ENCODE results near the gene ABCB8.

ABCB8 gene

GRCh38 chr7:151007469-151007898, 20.8 kb upstream of the ABCB8 start:
- Histone ChIP-seq H3K9ac (ENCODE audit: low read depth, low read length, poor library complexity, severe bottlenecking) (peak overlapping the region; percentile 65), H3K79me2 (ENCODE audit: insufficient read depth, low read length) (no peaks in the 10 kb centered on the region), H3K9me3 (ENCODE audit: insufficient read depth, low read depth, low read length) (no peaks in the 10 kb centered on the region), H3K27me3 (ENCODE audit: insufficient read depth, low read length, poor library complexity, severe bottlenecking) (no peaks in the 10 kb centered on the region), H3K36me3 (ENCODE audit: insufficient read depth, low read length) (no peaks in the 10 kb centered on the region), H3K4me2 (ENCODE audit: low read depth, low read length, poor library complexity, severe bottlenecking) (peak overlapping the region; percentile 82), H4K20me1 (ENCODE audit: insufficient read depth, low read length, poor library complexity, severe bottlenecking) (no peaks in the 10 kb centered on the region), H2AFZ (ENCODE audit: low read length) (no peak overlapping the region), H3K4me3 (ENCODE audit: low read length, poor library complexity, severe bottlenecking) (peak overlapping the region; percentile 74), H3K4me1 (ENCODE audit: insufficient read depth, low read length, poor library complexity, severe bottlenecking) (peaks cover 35% of the 10 kb centered on the region), H3K9me2 (replicated peaks; ENCODE audit: low read depth, low read length) (no peaks in the 10 kb centered on the region), H3F3A (ENCODE audit: low read depth) (no peaks in the 10 kb centered on the region)
- TF ChIP-seq CTCF (conservative IDR thresholded peaks at IDR 0.05; ENCODE audit: low read length) = no peak
- TF ChIP-seq EZH2phosphoT487 (IDR thresholded peaks at IDR 0.05; ENCODE audit: borderline replicate concordance) = no peak

DNA sequence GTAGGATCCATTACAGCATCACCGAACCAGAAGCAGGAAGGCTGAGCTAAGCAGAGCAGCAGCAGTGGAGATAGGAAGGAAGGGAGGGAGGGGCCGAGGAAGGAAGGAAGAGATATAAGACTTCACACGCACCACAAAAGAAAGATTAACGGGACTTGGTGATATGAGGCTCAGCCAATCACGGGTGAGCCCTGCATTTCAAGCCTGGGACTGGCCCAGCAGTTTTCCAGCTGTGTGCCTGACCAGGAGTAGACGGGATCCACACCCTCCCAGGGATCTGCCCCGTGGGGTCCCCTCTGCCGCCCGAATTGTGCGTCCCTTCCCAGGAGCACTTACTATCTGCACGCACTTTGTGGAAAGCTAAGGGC, 20.1 kb upstream of the ABCB8 start:
- Histone ChIP-seq H4K20me1 (ENCODE audit: insufficient read depth, low read length, poor library complexity, severe bottlenecking) (no peaks in the 10 kb centered on the region), H3K36me3 (ENCODE audit: insufficient read depth, low read length) (no peaks in the 10 kb centered on the region), H3K79me2 (ENCODE audit: insufficient read depth, low read length) (no peaks in the 10 kb centered on the region), H3K9ac (ENCODE audit: low read depth, low read length, poor library complexity, severe bottlenecking) (peak overlapping the region; percentile 65), H2AFZ (ENCODE audit: low read length) (peak overlapping the region; percentile 44), H3F3A (ENCODE audit: low read depth) (no peaks in the 10 kb centered on the region), H3K4me2 (ENCODE audit: low read depth, low read length, poor library complexity, severe bottlenecking) (peak overlapping the region; percentile 82), H3K27me3 (ENCODE audit: insufficient read depth, low read length, poor library complexity, severe bottlenecking) (no peaks in the 10 kb centered on the region), H3K9me2 (replicated peaks; ENCODE audit: low read depth, low read length) (no peaks in the 10 kb centered on the region), H3K4me3 (ENCODE audit: low read length, poor library complexity, severe bottlenecking) (peak overlapping the region; percentile 74), H3K4me1 (ENCODE audit: insufficient read depth, low read length, poor library complexity, severe bottlenecking) (peaks cover 38% of the 10 kb centered on the region), H3K9me3 (ENCODE audit: insufficient read depth, low read depth, low read length) (no peaks in the 10 kb centered on the region)
- TF ChIP-seq CTCF (conservative IDR thresholded peaks at IDR 0.05; ENCODE audit: low read length) = no peak
- no peak for TF ChIP-seq EZH2phosphoT487 (IDR thresholded peaks at IDR 0.05; ENCODE audit: borderline replicate concordance)

DNA sequence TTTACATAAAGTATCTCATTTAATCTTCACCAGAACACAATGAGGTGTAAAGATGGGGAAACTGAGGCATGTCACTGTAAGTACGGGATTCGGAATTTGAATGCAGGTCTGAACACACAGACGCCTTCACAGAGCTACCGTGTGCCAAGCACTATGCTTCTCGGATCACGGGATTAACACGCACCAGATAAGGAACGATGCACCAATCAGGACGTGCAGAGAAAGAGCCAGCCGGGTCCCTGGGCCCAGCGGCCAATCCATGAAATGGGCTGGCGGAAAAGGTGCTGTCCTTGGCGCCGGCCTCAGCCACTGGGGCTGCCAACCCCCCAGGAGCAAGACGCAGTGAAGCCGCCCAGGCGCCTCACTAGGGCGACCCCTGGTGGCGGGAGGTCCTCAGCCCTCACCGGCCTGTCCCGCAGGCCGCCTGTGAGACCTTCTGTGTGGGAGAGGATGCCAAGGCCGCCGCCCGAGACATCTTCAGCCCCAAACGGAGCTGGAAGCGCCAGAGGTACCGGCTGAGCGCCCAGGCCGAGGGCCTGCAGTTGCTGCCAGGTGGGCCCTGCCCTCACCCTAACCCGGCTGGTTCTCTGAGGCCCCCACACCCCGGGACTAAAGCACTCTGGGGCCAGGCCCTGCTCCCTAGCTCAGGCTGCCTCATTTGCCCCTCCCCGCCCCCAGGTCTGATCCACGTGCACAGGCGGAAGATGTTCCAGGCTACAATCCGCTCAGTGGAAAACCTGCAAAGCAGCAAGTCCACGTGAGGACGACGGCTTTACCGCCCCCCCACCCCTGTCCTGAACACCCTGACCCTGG, 19.5 kb upstream of the ABCB8 start:
- peaks cover 38% of the 10 kb centered on the region for H3K4me1 ChIP-seq (ENCODE audit: insufficient read depth, low read length, poor library complexity, severe bottlenecking)

More for the DNA sequence above, 19.5 kb upstream of the ABCB8 start:
- peak overlapping the region; percentile 74 for H3K4me3 ChIP-seq (ENCODE audit: low read length, poor library complexity, severe bottlenecking)
- H3K9ac ChIP-seq (ENCODE audit: low read depth, low read length, poor library complexity, severe bottlenecking) = peak overlapping the region; percentile 65
- no peaks in the 10 kb centered on the region for H3K27me3 ChIP-seq (ENCODE audit: insufficient read depth, low read length, poor library complexity, severe bottlenecking)
- peak overlapping the region; percentile 82 for H3K4me2 ChIP-seq (ENCODE audit: low read depth, low read length, poor library complexity, severe bottlenecking)
- no peaks in the 10 kb centered on the region for H3F3A ChIP-seq (ENCODE audit: low read depth)
- no peaks in the 10 kb centered on the region for H3K9me3 ChIP-seq (ENCODE audit: insufficient read depth, low read depth, low read length)
- H4K20me1 ChIP-seq (ENCODE audit: insufficient read depth, low read length, poor library complexity, severe bottlenecking) = no peaks in the 10 kb centered on the region
- no peaks in the 10 kb centered on the region for H3K9me2 ChIP-seq (replicated peaks; ENCODE audit: low read depth, low read length)
- TF ChIP-seq EZH2phosphoT487 (IDR thresholded peaks at IDR 0.05; ENCODE audit: borderline replicate concordance) = no peak
- TF ChIP-seq CTCF (conservative IDR thresholded peaks at IDR 0.05; ENCODE audit: low read length) = peak; percentile 72
- no peaks in the 10 kb centered on the region for H3K36me3 ChIP-seq (ENCODE audit: insufficient read depth, low read length)
- no peaks in the 10 kb centered on the region for H3K79me2 ChIP-seq (ENCODE audit: insufficient read depth, low read length)
- H2AFZ ChIP-seq (ENCODE audit: low read length) = peak overlapping the region; percentile 44
